PFSK-1 (cell line): ENCODE results near the gene EGFL8.

ENCODE experiments used
- FOXP2 ChIP-seq: optimal IDR thresholded peaks from 2 replicates; pipeline ENCODE3; 2011; ENCODE audit warnings: borderline replicate concordance, control low read depth, inconsistent platforms; ENCODE audit not compliant: insufficient read depth; ENCODE audit errors: extremely low read length, extremely low read depth
- POLR2AphosphoS5 ChIP-seq: IDR thresholded peaks from 2 replicates; pipeline ENCODE4 v1.6.1; 2012; ENCODE audit warnings: low read depth, mild to moderate bottlenecking, control low read depth, low read length, moderate library complexity
- SIN3A ChIP-seq: IDR thresholded peaks from 2 replicates; pipeline ENCODE4 v1.6.1; 2012; ENCODE audit warnings: mild to moderate bottlenecking, low read length, moderate library complexity, borderline replicate concordance; ENCODE audit not compliant: insufficient read depth
- TAF1 ChIP-seq: IDR thresholded peaks from 2 replicates; pipeline ENCODE4 v1.6.1; 2012; ENCODE audit warnings: low read length, control low read depth, borderline replicate concordance; ENCODE audit not compliant: insufficient read depth
- TF ChIP-seq, protein P1 (sequence below), 2 experiments: IDR thresholded peaks; 2 replicates each; pipeline versions ENCODE4 v1.6.1 to v1.8.0; 2011 to 2012; ENCODE audit warnings: low read depth in 2 of 2, low read length in 2 of 2, control low read depth in 1 of 2, inconsistent platforms in 1 of 2, mild to moderate bottlenecking in 1 of 2, moderate library complexity in 1 of 2; ENCODE audit not compliant: insufficient read depth in 1 of 2

The EGFL8 gene

DNA sequence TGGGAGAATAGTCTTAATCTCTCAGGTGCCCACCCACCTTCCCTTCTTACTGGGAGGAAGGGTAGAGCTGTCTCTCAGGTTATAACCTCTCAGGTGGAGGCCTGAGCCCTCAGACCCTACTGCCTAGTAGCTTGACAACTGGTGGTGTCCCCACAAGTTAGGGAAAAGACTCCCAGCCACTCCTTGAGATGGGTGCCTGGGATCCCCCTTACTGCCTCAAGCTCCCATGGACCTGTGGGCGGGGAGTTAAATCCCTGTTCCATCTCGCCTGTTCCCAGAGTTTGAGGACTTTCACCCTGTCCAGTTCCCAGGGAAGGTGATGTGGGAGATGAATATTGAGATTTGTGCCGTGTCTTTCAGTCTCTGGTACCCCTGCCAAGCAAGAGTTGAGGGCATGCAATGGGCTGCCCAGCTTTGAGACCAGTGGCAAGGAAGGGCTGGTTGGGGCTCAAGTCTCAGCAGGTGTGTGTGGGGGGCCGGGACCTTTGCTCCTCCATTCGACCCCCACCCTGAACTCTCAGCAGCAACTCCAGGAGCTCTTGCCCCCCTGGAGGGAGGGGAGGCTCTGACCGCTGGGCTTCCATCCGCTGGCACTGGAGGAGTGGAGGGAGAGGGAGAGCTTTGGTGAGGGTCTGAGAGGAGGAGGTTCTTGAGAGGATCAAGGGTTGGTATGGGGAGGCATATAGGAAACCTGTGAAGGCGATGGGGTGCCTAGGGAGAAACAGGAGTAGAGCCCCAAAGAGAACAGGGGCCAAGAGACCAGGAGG is 26.7 kb downstream of the EGFL8 start:
- TF ChIP-seq, protein P1, sequence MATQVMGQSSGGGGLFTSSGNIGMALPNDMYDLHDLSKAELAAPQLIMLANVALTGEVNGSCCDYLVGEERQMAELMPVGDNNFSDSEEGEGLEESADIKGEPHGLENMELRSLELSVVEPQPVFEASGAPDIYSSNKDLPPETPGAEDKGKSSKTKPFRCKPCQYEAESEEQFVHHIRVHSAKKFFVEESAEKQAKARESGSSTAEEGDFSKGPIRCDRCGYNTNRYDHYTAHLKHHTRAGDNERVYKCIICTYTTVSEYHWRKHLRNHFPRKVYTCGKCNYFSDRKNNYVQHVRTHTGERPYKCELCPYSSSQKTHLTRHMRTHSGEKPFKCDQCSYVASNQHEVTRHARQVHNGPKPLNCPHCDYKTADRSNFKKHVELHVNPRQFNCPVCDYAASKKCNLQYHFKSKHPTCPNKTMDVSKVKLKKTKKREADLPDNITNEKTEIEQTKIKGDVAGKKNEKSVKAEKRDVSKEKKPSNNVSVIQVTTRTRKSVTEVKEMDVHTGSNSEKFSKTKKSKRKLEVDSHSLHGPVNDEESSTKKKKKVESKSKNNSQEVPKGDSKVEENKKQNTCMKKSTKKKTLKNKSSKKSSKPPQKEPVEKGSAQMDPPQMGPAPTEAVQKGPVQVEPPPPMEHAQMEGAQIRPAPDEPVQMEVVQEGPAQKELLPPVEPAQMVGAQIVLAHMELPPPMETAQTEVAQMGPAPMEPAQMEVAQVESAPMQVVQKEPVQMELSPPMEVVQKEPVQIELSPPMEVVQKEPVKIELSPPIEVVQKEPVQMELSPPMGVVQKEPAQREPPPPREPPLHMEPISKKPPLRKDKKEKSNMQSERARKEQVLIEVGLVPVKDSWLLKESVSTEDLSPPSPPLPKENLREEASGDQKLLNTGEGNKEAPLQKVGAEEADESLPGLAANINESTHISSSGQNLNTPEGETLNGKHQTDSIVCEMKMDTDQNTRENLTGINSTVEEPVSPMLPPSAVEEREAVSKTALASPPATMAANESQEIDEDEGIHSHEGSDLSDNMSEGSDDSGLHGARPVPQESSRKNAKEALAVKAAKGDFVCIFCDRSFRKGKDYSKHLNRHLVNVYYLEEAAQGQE (IDR thresholded peaks at IDR 0.05; ENCODE audit: insufficient read depth in 1 of 2, low read depth in 2 of 2, low read length in 2 of 2): no peak
- TF ChIP-seq TAF1: no peak
- TF ChIP-seq POLR2AphosphoS5: no peak
- TF ChIP-seq FOXP2: no peak
- TF ChIP-seq SIN3A: no peak

DNA sequence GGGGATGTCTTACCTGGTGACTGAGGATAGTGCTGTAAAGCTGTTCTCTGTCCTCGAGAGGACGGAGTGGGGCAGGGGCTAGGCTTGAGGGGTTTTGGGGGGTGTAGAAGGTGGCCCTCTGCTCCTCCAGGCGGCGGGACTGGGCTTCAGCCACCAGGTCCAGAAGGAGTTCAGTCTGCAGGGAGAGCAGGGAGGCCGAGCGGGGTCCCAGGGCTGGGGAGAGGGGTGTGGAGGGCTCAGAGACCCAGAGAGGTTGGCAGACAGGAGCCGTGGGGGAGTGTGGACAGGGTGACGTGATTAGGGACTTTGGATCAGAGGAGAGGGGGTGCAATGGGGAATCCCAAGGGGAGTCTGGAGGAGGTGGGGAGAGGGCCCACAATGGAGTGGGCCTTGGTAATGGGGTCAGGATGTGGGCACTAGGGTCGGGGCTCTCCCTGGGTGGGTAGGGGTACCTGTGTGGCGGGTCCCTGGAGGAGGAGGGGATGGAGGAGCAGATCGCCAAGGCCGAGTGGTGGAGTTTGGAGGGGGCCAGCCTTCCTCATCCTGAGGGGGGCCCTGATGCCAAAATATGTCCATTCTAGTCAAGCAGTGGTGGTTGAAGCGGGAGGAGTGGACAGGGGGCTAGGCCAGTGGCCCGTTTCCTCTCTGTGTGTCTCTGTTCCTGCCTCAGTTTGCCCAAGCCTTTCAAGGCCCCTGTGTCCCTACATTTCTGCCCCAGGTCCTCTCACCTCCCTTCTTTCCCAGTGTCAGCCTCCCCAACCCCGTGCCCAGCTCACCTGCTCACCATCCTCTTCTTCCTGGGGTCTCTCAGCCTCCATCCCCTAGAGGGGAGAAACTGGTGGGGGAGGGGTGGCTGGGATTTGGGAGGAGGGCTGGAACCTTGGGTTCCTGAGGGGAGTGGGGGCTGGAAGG is 27.6 kb downstream of the EGFL8 start:
- TF ChIP-seq, protein P1 (IDR thresholded peaks at IDR 0.05; ENCODE audit: insufficient read depth in 1 of 2, low read depth in 2 of 2, low read length in 2 of 2): no peak
- TF ChIP-seq TAF1 (no peak), SIN3A (no peak), FOXP2 (no peak), POLR2AphosphoS5 (no peak)

DNA sequence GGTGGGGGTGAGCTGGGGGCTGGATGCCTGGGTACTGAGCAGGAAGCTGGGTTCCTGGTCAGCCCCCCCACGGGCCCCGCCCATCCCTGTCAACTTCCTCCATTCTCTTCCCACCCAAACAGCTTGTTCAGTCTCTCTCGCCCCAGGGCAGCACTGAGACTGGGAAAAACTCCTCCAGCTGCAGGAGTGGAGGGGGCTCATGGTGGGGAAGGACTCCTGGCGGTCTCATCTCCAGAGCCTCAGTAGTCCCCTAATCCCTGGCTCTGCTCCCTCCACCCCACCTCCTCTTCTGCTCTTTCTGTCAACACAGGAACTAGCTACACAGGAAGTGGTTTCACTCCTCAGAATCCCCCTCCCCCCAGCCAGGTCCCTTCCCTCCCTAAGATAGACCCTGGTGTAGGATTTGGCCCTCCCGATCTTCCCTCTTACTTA is 28.2 kb downstream of the EGFL8 start, which contains the start of gene GPSM3:
GPSM3 (minus strand) TSS at position 36 of the 432 bp plus-strand sequence. CDS start 130 bp downstream, outside the sequence.
- TF ChIP-seq, protein P1 (IDR thresholded peaks at IDR 0.05; ENCODE audit: insufficient read depth in 1 of 2, low read depth in 2 of 2, low read length in 2 of 2): peak in 1 of 2 experiments; percentile 32; a peak in 1 of 4 replicates
- TF ChIP-seq SIN3A: no peak

- TF ChIP-seq TAF1: no peak
- no peak for TF ChIP-seq POLR2AphosphoS5
- no peak for TF ChIP-seq FOXP2
Measured at GRCh38 chr6:32194388-32194787, 30.0 kb downstream of the EGFL8 start.

DNA sequence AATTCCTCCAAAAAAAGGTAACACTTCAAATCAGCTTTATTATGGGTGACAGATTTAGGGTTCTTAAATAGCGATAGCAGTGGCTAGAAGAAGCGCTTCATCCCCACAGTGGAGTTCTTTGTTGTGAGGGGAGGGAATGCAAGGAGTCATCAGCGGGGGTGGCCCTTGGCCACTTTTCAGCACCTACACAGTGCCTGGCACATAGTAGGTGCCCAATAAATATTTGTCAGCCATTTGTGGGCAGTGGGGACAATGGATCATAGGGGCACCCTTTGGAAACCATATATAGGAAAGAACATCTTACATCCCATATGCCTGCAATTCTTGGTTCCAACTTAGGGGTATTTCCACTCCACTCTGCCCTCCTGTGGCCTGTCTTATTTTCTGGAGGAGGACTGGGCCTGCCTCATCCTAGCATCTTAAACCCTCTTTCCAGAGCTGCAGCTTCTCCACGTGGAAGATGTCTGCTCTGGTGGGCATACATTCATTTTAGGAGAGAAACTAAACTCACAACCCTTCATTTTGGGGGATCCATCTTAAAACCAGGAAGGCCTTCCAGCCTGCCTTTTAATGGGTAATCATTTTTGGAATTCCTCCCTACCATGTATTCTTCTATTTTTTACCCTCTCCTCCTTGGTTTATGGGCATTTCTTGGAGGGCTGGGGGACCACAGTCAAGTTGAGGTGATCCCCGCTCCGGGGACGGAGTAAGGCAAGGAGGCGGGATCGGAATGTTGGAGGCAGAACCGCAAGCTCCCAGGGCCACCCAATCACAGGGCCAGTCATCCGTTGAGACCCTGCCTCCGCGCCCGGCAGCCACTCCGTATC is 30.6 kb downstream of the EGFL8 start:
- peak; percentile 40 for TF ChIP-seq POLR2AphosphoS5
- no peak for TF ChIP-seq TAF1
